Heart right ventricle (tissue), 16 donors: ENCODE data around the gene PSEN2. TPM values are rescaled to one million over a fixed set of nuclear protein-coding genes. Genes with fewer than 3 reads are reported as not detected.

Source experiments
- ATAC-seq, 8 donors: fragments of 200-7000 bp; cut with Tn5 transposase; one replicate each; pipeline ENCODE4 v1.9.1; 2020; ENCODE audit warnings: mild to moderate bottlenecking in 8 of 8, moderate library complexity in 8 of 8, moderate number of reproducible peaks in 1 of 8
- DNase-seq, 2 donors: peaks; one replicate each; pipeline ENCODE4 v3.0.0-alpha.2; 2020
- H3K27ac ChIP-seq, 10 donors: fragments of 200-600 bp; sonication (generic) in 2 of 10; one replicate each; pipeline versions ENCODE4 v1.5.0 to v1.8.0; 2020 to 2022; ENCODE audit warnings: mild to moderate bottlenecking in 3 of 10
- H3K27me3 ChIP-seq, 7 donors: fragments of 200-600 bp; one replicate each; pipeline ENCODE4 v1.8.0; 2021 to 2022; ENCODE audit warnings: mild to moderate bottlenecking in 2 of 7
- H3K36me3 ChIP-seq, 9 donors: fragments of 200-600 bp; sonication (generic) in 1 of 9; one replicate each; pipeline versions ENCODE4 v1.5.0 to v1.8.0; 2020 to 2022; ENCODE audit warnings: mild to moderate bottlenecking in 2 of 9
- H3K4me1 ChIP-seq, 9 donors: fragments of 200-600 bp; sonication (generic) in 1 of 9; one replicate each; pipeline versions ENCODE4 v1.5.0 to v1.8.0; 2020 to 2022; ENCODE audit warnings: mild to moderate bottlenecking in 4 of 9
- H3K4me3 ChIP-seq, 10 donors: fragments of 200-600 bp; sonication (generic) in 2 of 10; one replicate each; pipeline versions ENCODE4 v1.5.0 to v1.8.0; 2020 to 2022; ENCODE audit warnings: mild to moderate bottlenecking in 7 of 10, moderate library complexity in 2 of 10
- H3K9me3 ChIP-seq, 11 donors: fragments of 200-600 bp in 10 of 11; sonication (generic) in 2 of 11; one replicate each; pipeline versions ENCODE4 v1.5.0 to v1.8.0; 2013 to 2022; ENCODE audit warnings: mild to moderate bottlenecking in 2 of 11, control low read depth in 1 of 11, moderate library complexity in 1 of 11
- CTCF ChIP-seq, 9 donors: fragments of 200-600 bp; sonication (generic) in 2 of 9; IDR thresholded peaks; one replicate each; pipeline versions ENCODE4 v1.5.0 to v1.8.0; 2021 to 2022; ENCODE audit warnings: antibody characterized with exemption in 9 of 9, mild to moderate bottlenecking in 5 of 9, moderate library complexity in 1 of 9
- WGBS, 2 donors: extraction: QIAGEN DNeasy Blood & Tissue Kit; methylation state at CpG; one replicate each; pipeline ENCODE4 v1.1.7; 2013; ENCODE audit warnings: inconsistent platforms in 1 of 2; 5-methylcytosine and 5-hydroxymethylcytosine counted together
- intact Hi-C, 10 donors: fragments of 100-400 bp; cut with DNase I; formaldehyde crosslinking; loops; one replicate each; pipeline versions ENCODE4 v1.11.1 to v1.14.2; 2022
- long read RNA-seq, 3 donors: library from polyadenylated mRNA; unstranded; transcript quantifications; one replicate each; pipeline ENCODE4 v2.0.0, GENCODE V29; 2020 to 2021
- polyA plus RNA-seq, 2 donors: library from polyadenylated mRNA; stranded (reverse); fragments of 200-250 nt; gene quantifications; one replicate each; pipeline ENCODE4 v1.2.3, GENCODE V29; 2013
- total RNA-seq, 10 donors: library from RNA; stranded (reverse); fragmentation: NEBNext Ultra II Directional in 3 of 10; extraction: Animal tissue kit (Norgen Biotek cat#: 25700) in 3 of 10; gene quantifications; one replicate each; pipeline versions ENCODE4 v1.2.1 to v1.2.4, GENCODE V29; 2021 to 2023
- donor health status: Arrhythmogenic right ventricular cardiomyopathy.
- donor health status: ischemic (EF 13 %, LVEDD 7.1; RV severe dilation, severe dysfunction).
- donor health status: healthy with polysubstance abuse.
- donor health status: DM: no; HTN: yes; CAD: no.
- donor health status: DM: no; HTN: no; CAD: no.
- donor health status: ischemic (EF 25% LVEDD 6.9; RV normal size, moderate dysfunction).
- donor health status: ischemic (EF 25% LVEDD 5.7; RV mildly dilated, moderate dysfunction).
- donor health status: healthy.
- donor health status: DM: yes; HTN: yes; CAD: no.
- donor health status: Ischemic cardiomyopathy.
- donor health status: ischemic (EF 35%, LVEDD 5.7; RV mildly dilated, moderate dysfunction).
- donor health status: nonischemic (EF 11% LVEDD 7.7; RV severe dilation, severe dysfunction).
- donor health status: DM: yes; HTN: yes; CAD: no.
- donor health status: PGD.
- donor health status: ischemic (EF 29% LVEDD 5.4; RV normal size, mild dysfunction).
- donor health status: nonischemic (EF 23%, LVEDD 6.1; RV moderate dilation, normal function).

The PSEN2 gene
- total RNA-seq (10 to 100 TPM; 17.7 to 25.8 (median 20.2) TPM), polyA plus RNA-seq (10 to 100 TPM; 12.9 to 13.0 TPM)
- long read RNA-seq, donor 1, transcript PSEN2-202 (13 exons, 2,306 nt) = major isoform, 18 of 55 reads
- long read RNA-seq, donor 1, transcript PSEN2-203 (13 exons, 1,947 nt) = minor isoform, 5 of 55 reads
- long read RNA-seq, donor 1, partial matches to known transcripts = 20 of 55 reads
- long read RNA-seq, donor 1, other reads (novel, unspliced or antisense) = 12 of 55 reads
- long read RNA-seq, donor 2, transcript PSEN2-203 (13 exons, 1,947 nt) = minor isoform, 8 of 58 reads
- long read RNA-seq, donor 2, transcript PSEN2-202 (13 exons, 2,306 nt) = major isoform, 11 of 58 reads
- long read RNA-seq, donor 2, partial matches to known transcripts = 26 of 58 reads
- long read RNA-seq, donor 2, other reads (novel, unspliced or antisense) = 13 of 58 reads
- long read RNA-seq, donor 3, transcript PSEN2-203 (13 exons, 1,947 nt) = minor isoform, 17 of 110 reads
- long read RNA-seq, donor 3, transcript PSEN2-202 (13 exons, 2,306 nt) = major isoform, 41 of 110 reads
- long read RNA-seq, donor 3, partial matches to known transcripts = 25 of 110 reads
- long read RNA-seq, donor 3, other reads (novel, unspliced or antisense) = 27 of 110 reads

- H3K27ac ChIP-seq = peak within 1 kb of the TSS; percentile 11 to 90 (median 79)
- peak in 5 of 9 donors; percentile 28 to 58 (median 31) for TF ChIP-seq CTCF (IDR thresholded peaks at IDR 0.05)
- H3K4me1 ChIP-seq = peaks cover 11 to 52% (median 23%) of the 10 kb centered on the region in 9 donors
- ATAC-seq (peak; percentile 82 to 92 (median 90)), DNase-seq (peak; percentile 71 to 81)
- H3K36me3 ChIP-seq = peaks cover 0 to 9% (median 0%) of the 10 kb centered on the region in 9 donors
- H3K4me3 ChIP-seq = peak within 1 kb of the TSS; percentile 63 to 90 (median 80)
- no peaks in the 10 kb centered on the region for H3K27me3 ChIP-seq
- H3K9me3 ChIP-seq = no peaks in the 10 kb centered on the region
- intact Hi-C loops = no loop called here
- WGBS, 2 donors = 1% methylated on average over 96 to 97 of the region's 97 CpGs
These were observed at the start of gene PSEN2 for GRCh38 chr1:226870401-226871279. Gene PSEN2 (plus strand): TSS chr1:226870616. CDS start chr1:226881908, 11,292 bp downstream.

GRCh38 chr1:226820941-226821718, 49.3 kb upstream of the PSEN2 start:
- no peak for TF ChIP-seq CTCF (IDR thresholded peaks at IDR 0.05)
- Histone ChIP-seq H3K9me3 (no peaks in the 10 kb centered on the region), H3K36me3 (no peaks in the 10 kb centered on the region), H3K4me1 (peaks cover 11 to 56% (median 27%) of the 10 kb centered on the region in 9 donors), H3K4me3 (no peak overlapping the region), H3K27ac (peak overlapping the region; percentile 49 to 90 (median 74)), H3K27me3 (no peaks in the 10 kb centered on the region)
- intact Hi-C loops = loop anchor here in 7 of 10 donors (5.0 to 10.0 kb wide), 5 partner anchors 79 to 276 kb away; partner anchors contain the start of genes ITPKB (in 4 of the 7) and STUM (in 2 of the 7)
- DNase-seq = peak; percentile 68 to 91
- peak; percentile 93 to 96 (median 94) for ATAC-seq
- 37 to 44% methylated on average over 8 of the region's 8 CpGs for WGBS, 2 donors

GRCh38 chr1:226821719-226822085, 48.7 kb upstream of the PSEN2 start:
- peak overlapping the region in 9 of 10 donors; percentile 39 to 90 (median 74) for H3K27ac ChIP-seq
- WGBS, 2 donors = 32 to 50% methylated on average over 1 of the region's 1 CpG
- no peaks in the 10 kb centered on the region for H3K36me3 ChIP-seq
- H3K27me3 ChIP-seq = no peaks in the 10 kb centered on the region
- peaks cover 11 to 59% (median 28%) of the 10 kb centered on the region in 9 donors for H3K4me1 ChIP-seq
- ATAC-seq (peak in 7 of 8 donors; percentile 41 to 66 (median 57)), DNase-seq (no peak)
- TF ChIP-seq CTCF (IDR thresholded peaks at IDR 0.05) = no peak
- intact Hi-C loops = loop anchor here in 7 of 10 donors (5.0 to 10.0 kb wide), 5 partner anchors 79 to 277 kb away; partner anchors contain the start of genes ITPKB (in 4 of the 7) and STUM (in 2 of the 7)
- H3K4me3 ChIP-seq = no peak overlapping the region
- H3K9me3 ChIP-seq = no peaks in the 10 kb centered on the region
